Smooth muscle cell (in vitro differentiated cells): Measurements from ENCODE around the gene FAM98B. TPM values are rescaled to one million over a fixed set of nuclear protein-coding genes. Genes with fewer than 3 reads are reported as not detected.

Experiments
- DNase-seq: peaks from one replicate; lab custom pipeline; 2025; ENCODE audit not compliant: unreplicated experiment; lab: John Stamatoyannopoulos, UW
- H2AFZ ChIP-seq: fragments of 200-600 bp; sonication (generic); 2 replicates; pipeline ENCODE4 v1.6.0; 2016; ENCODE audit warnings: antibody characterized with exemption, low read depth, mild to moderate bottlenecking
- H3F3A ChIP-seq: fragments of 200-600 bp; sonication (generic); 2 replicates; pipeline ENCODE4 v1.6.0; 2017; ENCODE audit warnings: antibody characterized with exemption, low read depth
- H3K27ac ChIP-seq: fragments of 200-600 bp; sonication (generic); 2 replicates; pipeline ENCODE4 v1.5.1; 2016; ENCODE audit warnings: low read depth, mild to moderate bottlenecking
- H3K27me3 ChIP-seq: fragments of 200-600 bp; sonication (generic); 2 replicates; pipeline ENCODE4 v1.6.1; 2016; ENCODE audit warnings: low read depth, mild to moderate bottlenecking
- H3K36me3 ChIP-seq: fragments of 200-600 bp; sonication (generic); 2 replicates; pipeline ENCODE4 v1.5.1; 2016; ENCODE audit warnings: low read depth
- H3K4me1 ChIP-seq: fragments of 200-600 bp; sonication (generic); 2 replicates; pipeline ENCODE4 v1.5.1; 2016; ENCODE audit warnings: low read depth
- H3K4me2 ChIP-seq: fragments of 200-600 bp; sonication (generic); 2 replicates; pipeline ENCODE4 v1.6.0; 2016; ENCODE audit warnings: mild to moderate bottlenecking
- H3K4me3 ChIP-seq: fragments of 200-600 bp; sonication (generic); 2 replicates; pipeline ENCODE4 v1.5.1; 2016; ENCODE audit warnings: mild to moderate bottlenecking
- H3K79me2 ChIP-seq: fragments of 200-600 bp; sonication (generic); 2 replicates; pipeline ENCODE4 v1.6.0; 2016; ENCODE audit warnings: low read depth, mild to moderate bottlenecking
- H3K9ac ChIP-seq: fragments of 200-600 bp; sonication (generic); 2 replicates; pipeline ENCODE4 v1.6.0; 2016; ENCODE audit warnings: low read depth
- H3K9me3 ChIP-seq: fragments of 200-600 bp; sonication (generic); replicated peaks from 2 replicates; pipeline ENCODE4 v1.5.1; 2016; ENCODE audit warnings: low read depth
- H4K20me1 ChIP-seq: fragments of 200-600 bp; sonication (generic); 2 replicates; pipeline ENCODE4 v1.6.0; 2016; ENCODE audit warnings: low read depth
- WGBS: methylation state at CpG from one replicate; pipeline ENCODE4 v1.1.7; 2016; ENCODE audit warnings: low lambda C conversion rate; 5-methylcytosine and 5-hydroxymethylcytosine counted together
- polyA plus RNA-seq: library from polyadenylated mRNA; unstranded; fragments of >200 nt; fragmentation: Nextera tagmentation; extraction: Ambion mirVana; gene quantifications from 2 replicates; pipeline ENCODE4 v1.2.1, GENCODE V29; 2016
- total RNA-seq: library from RNA; depleted of rRNA; stranded (reverse); fragments of >200 nt; gene quantifications from 2 replicates; pipeline ENCODE4 v1.2.3, GENCODE V29; 2014
- TF ChIP-seq, protein P1 (sequence below): fragments of 200-600 bp; sonication (generic); IDR thresholded peaks from 2 replicates; pipeline ENCODE4 v1.5.1; 2017; ENCODE audit warnings: borderline replicate concordance, mild to moderate bottlenecking, antibody characterized with exemption; ENCODE audit not compliant: insufficient read depth, poor library complexity, severe bottlenecking

Gene FAM98B
- total and polyA plus RNA-seq, 2 experiments from 2014 or later: 1.4 to 5.1 TPM

- no peaks in the 10 kb centered on the region for H3K27me3 ChIP-seq
- no peak overlapping the region for H3K4me2 ChIP-seq
- no peak overlapping the region for H3K9ac ChIP-seq
- TF ChIP-seq, protein P1, sequence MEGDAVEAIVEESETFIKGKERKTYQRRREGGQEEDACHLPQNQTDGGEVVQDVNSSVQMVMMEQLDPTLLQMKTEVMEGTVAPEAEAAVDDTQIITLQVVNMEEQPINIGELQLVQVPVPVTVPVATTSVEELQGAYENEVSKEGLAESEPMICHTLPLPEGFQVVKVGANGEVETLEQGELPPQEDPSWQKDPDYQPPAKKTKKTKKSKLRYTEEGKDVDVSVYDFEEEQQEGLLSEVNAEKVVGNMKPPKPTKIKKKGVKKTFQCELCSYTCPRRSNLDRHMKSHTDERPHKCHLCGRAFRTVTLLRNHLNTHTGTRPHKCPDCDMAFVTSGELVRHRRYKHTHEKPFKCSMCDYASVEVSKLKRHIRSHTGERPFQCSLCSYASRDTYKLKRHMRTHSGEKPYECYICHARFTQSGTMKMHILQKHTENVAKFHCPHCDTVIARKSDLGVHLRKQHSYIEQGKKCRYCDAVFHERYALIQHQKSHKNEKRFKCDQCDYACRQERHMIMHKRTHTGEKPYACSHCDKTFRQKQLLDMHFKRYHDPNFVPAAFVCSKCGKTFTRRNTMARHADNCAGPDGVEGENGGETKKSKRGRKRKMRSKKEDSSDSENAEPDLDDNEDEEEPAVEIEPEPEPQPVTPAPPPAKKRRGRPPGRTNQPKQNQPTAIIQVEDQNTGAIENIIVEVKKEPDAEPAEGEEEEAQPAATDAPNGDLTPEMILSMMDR: no peak
- H3F3A ChIP-seq: peaks cover 3% of the 10 kb centered on the region
- no peaks in the 10 kb centered on the region for H3K9me3 ChIP-seq
- WGBS: 71% methylated on average over 3 of the region's 3 CpGs
- peak overlapping the region; percentile 59 for H3K27ac ChIP-seq
- no peak overlapping the region for H2AFZ ChIP-seq
- DNase-seq: no peak
- H3K4me3 ChIP-seq: no peak overlapping the region
- no peaks in the 10 kb centered on the region for H3K36me3 ChIP-seq
- H3K79me2 ChIP-seq: no peaks in the 10 kb centered on the region
- no peaks in the 10 kb centered on the region for H4K20me1 ChIP-seq
- H3K4me1 ChIP-seq: no peaks in the 10 kb centered on the region
Measured at GRCh38 chr15:38536201-38536676, 82.3 kb downstream of the FAM98B start.

Other genes starting within 250 kb of the FAM98B start
- gene SPRED1, start 201.3 kb upstream of the FAM98B start, total RNA-seq: 53.0 and 56.5 TPM in 2 replicates
- gene SPRED1, start 201.3 kb upstream of the FAM98B start, polyA plus RNA-seq: 15.6 and 22.2 TPM in 2 replicates
- gene RASGRP1, start 110.7 kb downstream of the FAM98B start, total RNA-seq: 9.5 and 10.0 TPM in 2 replicates
- 0.97 and 7.8 TPM in 2 replicates for gene RASGRP1, start 110.7 kb downstream of the FAM98B start, polyA plus RNA-seq